Prostate gland (tissue), 2 donors: ENCODE data around the gene NXPE4. TPM values are rescaled to one million over a fixed set of nuclear protein-coding genes. Genes with fewer than 3 reads are reported as not detected.

Experiments used
- DNase-seq: peaks from one replicate; pipeline ENCODE4 v3.0.0-alpha.2; 2019; ENCODE audit warnings: low spot score
- H3K27ac ChIP-seq, 2 donors: fragments of 200-600 bp; sonication (generic); 2 replicates each; pipeline ENCODE4 v1.5.1; 2017 to 2019
- H3K27me3 ChIP-seq: fragments of 200-600 bp; sonication (generic); replicated peaks from 2 replicates; pipeline ENCODE4 v1.5.1; 2019; ENCODE audit not compliant: insufficient read depth
- H3K36me3 ChIP-seq, 2 donors: fragments of 200-600 bp; sonication (generic); 1 replicate in 1 of 2; 2 replicates in 1 of 2; pipeline versions ENCODE4 v1.5.1 to v1.8.1; 2017 to 2019
- H3K4me1 ChIP-seq: fragments of 200-600 bp; sonication (generic); replicated peaks from 2 replicates; pipeline ENCODE4 v1.5.1; 2019
- H3K4me3 ChIP-seq, 2 donors: fragments of 200-600 bp; sonication (generic); 2 replicates each; pipeline ENCODE4 v1.5.1; 2017 to 2019
- H3K9me3 ChIP-seq: fragments of 200-600 bp; sonication (generic); 2 replicates; pipeline ENCODE4 v1.5.1; 2017
- CTCF ChIP-seq, 4 experiments: fragments of 200-600 bp in 2 of 4; fragments of 450-650 bp in 2 of 4; sonication (generic) in 2 of 4; IDR thresholded peaks; 1 replicate in 3 of 4; 2 replicates in 1 of 4; pipeline ENCODE4 v1.5.1; 2016 to 2019; ENCODE audit warnings: antibody characterized with exemption in 4 of 4, mild to moderate bottlenecking in 2 of 4, moderate library complexity in 2 of 4
- POLR2A ChIP-seq: fragments of 450-650 bp; IDR thresholded peaks from one replicate; pipeline ENCODE4 v1.6.1; 2016; ENCODE audit warnings: antibody characterized with exemption, mild to moderate bottlenecking
- POLR2AphosphoS5 ChIP-seq: sonication (generic); formaldehyde crosslinking; IDR thresholded peaks from one replicate; pipeline ENCODE4 v1.6.1; 2017; ENCODE audit warnings: antibody characterized with exemption
- WGBS: methylation state at CpG from one replicate; pipeline ENCODE4 v1.1.5; 2018; 5-methylcytosine and 5-hydroxymethylcytosine counted together
- intact Hi-C: fragments of 100-400 bp; cut with DNase I; formaldehyde crosslinking; loops from one replicate; pipeline ENCODE4 v1.14.2; 2022
- total RNA-seq, 2 donors: library from RNA; depleted of rRNA; stranded (reverse); fragments of >200 nt; gene quantifications; one replicate each; pipeline ENCODE4 v1.1.0, GENCODE V29; 2016

NXPE4 gene
- total RNA-seq, 2 donors from 2014 or later: 0.18 to 12.3 TPM

DNA sequence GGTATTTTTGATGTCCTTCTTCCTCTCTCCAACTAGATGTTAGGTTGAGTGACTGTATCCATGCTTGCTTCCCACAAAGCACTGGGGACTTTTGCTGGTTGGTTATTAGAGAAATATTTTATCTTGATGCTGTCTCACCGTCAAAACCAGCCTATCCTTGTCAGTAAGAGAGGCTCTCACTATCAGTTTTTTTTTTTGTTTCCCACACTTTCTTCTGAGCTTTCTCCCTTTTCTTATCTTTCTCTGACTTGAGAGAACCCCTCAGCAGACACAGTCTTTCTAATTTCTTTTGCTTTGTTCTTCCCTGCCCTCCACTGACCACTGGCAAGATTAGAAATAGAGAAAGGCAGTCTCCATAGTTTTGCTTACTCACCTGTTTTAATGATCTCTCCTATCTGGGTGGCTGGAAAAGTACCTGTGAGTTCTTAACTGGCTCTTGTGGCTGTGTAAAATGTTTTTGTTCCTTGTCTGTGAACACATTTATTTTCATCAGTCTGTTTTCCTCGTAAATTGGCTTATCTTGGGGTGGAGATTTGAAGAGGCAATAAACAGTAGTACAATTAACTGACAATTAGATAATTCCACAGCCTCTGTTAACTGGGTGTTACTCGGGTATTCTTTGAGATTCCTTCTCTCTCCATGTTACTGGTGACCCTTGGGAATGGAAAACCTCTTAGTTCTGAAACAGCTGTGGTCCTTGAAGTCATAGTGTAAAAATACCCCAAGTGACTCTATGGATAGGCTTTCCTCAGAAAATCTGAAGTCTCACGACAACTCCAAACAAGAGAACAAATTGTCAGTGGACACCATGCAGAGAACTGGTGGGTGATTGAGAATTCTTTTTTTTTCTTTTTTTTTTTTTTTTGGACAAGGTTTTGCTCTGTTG, 35.9 kb downstream of the NXPE4 start, which contains the start of gene NXPE1:
NXPE1 (minus strand) TSS at position 457 of the 886 bp plus-strand sequence. CDS start 8,680 bp downstream, outside the sequence.
- WGBS: 71% methylated on average over 4 of the region's 4 CpGs
- Histone ChIP-seq H3K9me3 (no peaks in the 10 kb centered on the region), H3K27me3 (no peaks in the 10 kb centered on the region), H3K4me1 (no peaks in the 10 kb centered on the region), H3K36me3 (no peaks in the 10 kb centered on the region), H3K4me3 (no peak within 1 kb of the TSS), H3K27ac (no peak within 1 kb of the TSS)
- no peak for TF ChIP-seq POLR2AphosphoS5
- TF ChIP-seq CTCF (IDR thresholded peaks at IDR 0.05): no peak
- no peak for TF ChIP-seq POLR2A
- intact Hi-C loops: no loop called here
- DNase-seq: no peak

GRCh38 chr11:114556135-114556534, 39.5 kb downstream of the NXPE4 start:
- Histone ChIP-seq H3K27ac (no peak overlapping the region), H3K9me3 (no peaks in the 10 kb centered on the region), H3K27me3 (no peaks in the 10 kb centered on the region), H3K4me1 (no peaks in the 10 kb centered on the region), H3K4me3 (no peak overlapping the region), H3K36me3 (no peaks in the 10 kb centered on the region)
- no peak for TF ChIP-seq POLR2A
- WGBS: 15% methylated on average over 1 of the region's 1 CpG
- intact Hi-C loops: no loop called here
- no peak for DNase-seq

GRCh38 chr11:114553642-114554041, 41.9 kb downstream of the NXPE4 start:
- Histone ChIP-seq H3K4me3 (no peak overlapping the region), H3K9me3 (no peaks in the 10 kb centered on the region), H3K27ac (no peak overlapping the region), H3K4me1 (no peaks in the 10 kb centered on the region), H3K27me3 (no peaks in the 10 kb centered on the region), H3K36me3 (no peaks in the 10 kb centered on the region)
- DNase-seq: no peak
- intact Hi-C loops: no loop called here
- no peak for TF ChIP-seq POLR2AphosphoS5
- WGBS: 83% methylated on average over 2 of the region's 2 CpGs

DNA sequence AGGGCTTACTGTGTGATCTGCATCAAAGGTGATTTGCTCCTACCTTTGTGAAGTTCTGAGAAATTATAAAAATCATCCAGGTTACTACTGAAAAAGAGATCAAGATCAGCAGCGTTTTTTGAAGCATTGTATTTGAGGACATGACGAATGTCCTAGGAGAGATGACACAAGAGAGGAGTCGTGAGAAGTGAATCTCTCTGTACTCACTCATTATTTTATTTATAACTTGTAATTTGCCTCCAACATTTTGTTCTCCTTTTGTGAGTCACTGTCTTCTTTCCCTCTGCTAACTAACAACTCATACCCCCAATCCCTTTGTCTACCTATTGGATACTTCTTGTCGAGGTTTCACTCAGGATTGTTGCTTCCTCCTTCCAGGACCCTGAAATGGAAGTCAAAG, 44.5 kb downstream of the NXPE4 start:
- WGBS: 75% methylated on average over 4 of the region's 4 CpGs
- no peak for TF ChIP-seq CTCF (IDR thresholded peaks at IDR 0.05)
- Histone ChIP-seq H3K36me3 (no peaks in the 10 kb centered on the region), H3K27me3 (no peaks in the 10 kb centered on the region), H3K4me3 (no peak overlapping the region), H3K27ac (no peak overlapping the region), H3K9me3 (no peaks in the 10 kb centered on the region), H3K4me1 (no peaks in the 10 kb centered on the region)
- intact Hi-C loops: no loop called here
- DNase-seq: no peak

- intact Hi-C loops: no loop called here
- 86% methylated on average over 2 of the region's 2 CpGs for WGBS
- DNase-seq: no peak
- no peak overlapping the region for H3K4me3 ChIP-seq
- no peaks in the 10 kb centered on the region for H3K36me3 ChIP-seq
- no peaks in the 10 kb centered on the region for H3K4me1 ChIP-seq
- H3K27ac ChIP-seq: no peak overlapping the region
- H3K9me3 ChIP-seq: no peaks in the 10 kb centered on the region
- H3K27me3 ChIP-seq: no peaks in the 10 kb centered on the region
- TF ChIP-seq CTCF (IDR thresholded peaks at IDR 0.05): no peak
- no peak for TF ChIP-seq POLR2AphosphoS5
- TF ChIP-seq POLR2A: no peak
Measured at GRCh38 chr11:114525682-114526081, 69.9 kb downstream of the NXPE4 start.

DNA sequence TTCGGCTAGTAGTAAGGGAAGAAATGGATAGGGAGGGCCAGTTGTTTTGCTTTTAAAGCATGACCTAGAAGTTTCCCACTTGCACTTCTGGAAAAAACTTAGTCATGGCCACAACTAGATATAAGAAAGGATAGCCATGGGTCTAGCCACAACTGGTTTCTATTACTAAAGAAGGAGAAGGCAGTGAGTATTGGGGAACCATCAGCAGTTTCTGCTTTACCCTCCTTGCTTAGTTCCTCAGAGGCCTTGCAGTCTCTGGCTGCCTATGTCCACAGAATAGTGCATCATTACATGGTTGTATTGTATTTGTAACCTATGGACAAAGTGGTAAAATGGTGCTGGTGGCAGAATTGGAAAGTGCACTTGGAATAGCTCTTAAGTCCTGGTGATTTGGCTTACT, 71.5 kb downstream of the NXPE4 start:
- Histone ChIP-seq H3K4me3 (no peak overlapping the region), H3K27ac (no peak overlapping the region), H3K36me3 (no peaks in the 10 kb centered on the region), H3K9me3 (no peaks in the 10 kb centered on the region), H3K4me1 (no peaks in the 10 kb centered on the region), H3K27me3 (no peaks in the 10 kb centered on the region)
- intact Hi-C loops: no loop called here
- TF ChIP-seq CTCF (IDR thresholded peaks at IDR 0.05): no peak
- no peak for TF ChIP-seq POLR2AphosphoS5
- TF ChIP-seq POLR2A: no peak
- no peak for DNase-seq
- WGBS: 97% methylated on average over 1 of the region's 1 CpG
